GM10847 (cell line): ENCODE results near the gene SLCO3A1.

Experiments
- POLR2A ChIP-seq: IDR thresholded peaks from 2 replicates; pipeline ENCODE4 v1.6.1; 2011; ENCODE audit not compliant: insufficient read length; ENCODE audit errors: extremely low read depth

SLCO3A1 gene

DNA sequence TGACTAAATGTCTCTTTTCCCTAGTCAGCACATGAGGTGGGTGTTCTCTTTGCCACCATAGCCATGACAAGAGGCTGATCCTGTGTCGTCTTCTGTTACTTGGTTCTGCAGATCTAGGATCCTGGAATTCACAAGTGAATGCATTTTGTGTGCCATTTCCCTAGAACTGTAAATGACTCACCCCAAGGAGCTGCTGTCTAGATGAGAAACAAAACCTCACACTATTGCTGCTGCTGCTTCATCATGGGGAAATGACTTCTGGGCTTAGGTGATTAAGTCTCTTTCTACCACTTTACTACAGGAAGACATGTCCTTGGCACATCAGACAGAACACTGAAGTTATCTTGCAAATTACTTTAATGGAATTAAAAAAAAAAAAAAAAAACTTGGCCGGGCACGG is 54.9 kb downstream of the SLCO3A1 start:
- no peak for TF ChIP-seq POLR2A

DNA sequence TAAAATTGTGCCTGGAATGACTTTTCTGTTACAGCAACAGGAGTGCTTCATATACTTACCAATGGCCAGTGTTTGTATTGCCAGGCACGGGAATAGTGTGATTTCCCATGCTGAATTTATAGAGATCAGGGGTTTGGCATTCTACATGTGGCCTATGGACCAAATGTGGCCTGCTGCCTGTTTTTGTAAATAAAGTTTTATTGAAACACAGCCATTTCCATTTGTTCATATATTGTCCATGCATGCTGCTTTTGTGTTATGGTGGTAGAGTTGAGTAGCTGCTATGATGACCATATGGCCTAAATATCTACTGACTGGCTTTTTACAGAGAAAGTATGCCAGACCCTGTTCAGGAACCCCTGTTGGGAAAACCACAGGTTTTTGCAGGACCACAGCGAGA is 55.6 kb downstream of the SLCO3A1 start:
- no peak for TF ChIP-seq POLR2A

DNA sequence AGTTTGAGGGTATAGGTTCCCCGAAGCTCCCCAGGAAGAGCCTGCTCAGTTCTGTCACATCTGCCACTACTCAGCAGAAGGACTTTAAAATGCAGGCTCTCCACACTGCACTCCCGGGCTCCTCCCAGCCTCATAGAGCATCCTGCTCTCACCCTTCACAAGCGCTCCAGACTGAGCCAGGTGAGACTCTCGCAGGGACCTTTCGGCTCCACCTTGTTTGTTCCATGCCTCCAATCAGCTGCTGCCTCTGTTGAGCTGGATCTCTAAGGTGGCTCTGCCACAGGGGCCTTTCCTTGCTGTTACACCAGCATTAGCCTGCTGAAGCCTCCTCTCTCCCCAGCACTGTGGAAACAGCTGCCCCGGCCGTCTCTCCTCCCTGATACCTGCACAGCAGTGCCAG is 56.1 kb downstream of the SLCO3A1 start:
- TF ChIP-seq POLR2A = no peak

DNA sequence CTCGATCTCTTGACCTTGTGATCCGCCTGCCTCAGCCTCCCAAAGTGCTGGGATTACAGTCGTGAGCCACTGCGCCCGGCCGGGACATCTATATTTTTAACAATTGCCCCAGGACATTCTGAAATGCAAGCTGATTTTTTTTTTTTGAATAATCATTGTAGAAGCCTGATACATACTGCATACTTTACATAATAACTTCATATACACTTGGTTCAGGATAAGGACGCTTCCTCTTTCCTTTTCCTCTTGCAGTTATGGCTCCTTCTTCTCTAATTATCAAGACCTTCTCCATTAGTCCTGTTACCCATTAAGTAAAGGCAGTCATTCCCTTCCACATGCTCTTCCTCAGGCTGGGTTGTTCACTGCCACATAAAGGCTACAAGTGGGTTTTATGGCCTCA is 58.3 kb downstream of the SLCO3A1 start:
- no peak for TF ChIP-seq POLR2A

DNA sequence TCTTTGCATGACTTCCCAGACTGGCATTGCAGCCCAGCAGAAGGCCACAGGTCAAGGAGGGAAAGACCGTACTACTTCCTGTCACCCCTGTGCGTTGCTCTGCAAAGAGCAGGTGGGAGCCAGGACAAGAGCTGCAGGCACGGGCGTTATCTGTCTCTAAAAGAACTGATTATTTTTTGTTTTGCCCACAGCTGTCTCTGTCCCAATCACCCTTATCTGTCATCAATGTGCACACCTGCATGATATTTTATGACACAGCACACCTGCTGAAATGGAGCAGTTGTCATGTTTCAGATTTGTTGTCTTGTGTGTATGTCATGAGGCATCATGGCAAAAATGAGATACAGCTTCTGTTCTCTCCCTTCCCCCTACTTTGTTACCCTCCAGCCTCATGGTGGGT is 58.8 kb downstream of the SLCO3A1 start:
- no peak for TF ChIP-seq POLR2A

DNA sequence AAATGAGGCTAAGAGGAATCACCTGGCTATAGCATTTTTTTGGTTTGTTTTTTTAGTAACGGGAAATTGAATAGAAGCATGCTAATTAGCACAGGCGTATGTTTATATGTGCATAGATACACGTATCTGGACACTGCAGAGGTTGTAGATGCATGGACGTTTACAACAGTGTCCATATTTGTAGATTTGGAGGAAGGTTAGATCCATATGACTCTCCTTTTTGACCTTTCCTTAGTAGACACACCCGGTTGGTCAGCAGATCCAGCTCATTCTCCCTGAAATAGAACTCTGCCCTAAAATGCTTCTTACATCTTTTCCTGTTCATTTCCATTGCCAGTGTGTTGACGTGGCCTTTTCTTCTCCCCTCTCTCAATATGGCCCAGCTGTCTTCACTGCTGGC is 60.1 kb downstream of the SLCO3A1 start:
- TF ChIP-seq POLR2A = no peak

DNA sequence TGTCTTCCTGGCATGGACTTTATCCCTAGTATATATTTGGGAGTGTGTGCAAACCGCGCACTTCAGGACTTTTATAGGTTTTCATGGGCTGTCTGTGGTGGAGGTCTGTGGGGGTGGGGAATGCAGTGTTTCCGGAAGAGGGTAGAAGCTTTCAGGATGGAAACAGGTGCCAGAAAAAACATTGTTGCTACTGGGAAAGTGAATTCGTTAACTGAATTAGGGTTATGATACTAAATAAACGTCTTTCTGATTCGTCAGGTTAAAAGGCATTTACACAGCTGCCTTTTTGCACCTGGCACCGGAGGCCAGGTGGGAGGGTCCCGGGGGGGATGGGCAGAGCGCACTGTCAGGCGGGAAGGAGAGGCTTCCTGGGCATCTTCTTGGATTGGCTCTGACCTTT is 62.1 kb downstream of the SLCO3A1 start:
- TF ChIP-seq POLR2A = no peak

DNA sequence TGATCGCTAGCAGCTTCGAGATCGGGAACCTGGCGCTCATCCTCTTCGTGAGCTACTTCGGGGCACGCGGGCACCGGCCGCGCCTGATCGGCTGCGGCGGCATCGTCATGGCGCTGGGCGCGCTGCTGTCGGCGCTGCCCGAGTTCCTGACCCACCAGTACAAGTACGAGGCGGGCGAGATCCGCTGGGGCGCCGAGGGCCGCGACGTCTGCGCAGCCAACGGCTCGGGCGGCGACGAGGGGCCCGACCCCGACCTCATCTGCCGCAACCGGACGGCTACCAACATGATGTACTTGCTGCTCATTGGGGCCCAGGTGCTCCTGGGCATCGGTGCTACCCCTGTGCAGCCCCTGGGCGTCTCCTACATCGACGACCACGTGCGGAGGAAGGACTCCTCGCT is 62.5 kb downstream of the SLCO3A1 start:
- no peak for TF ChIP-seq POLR2A

DNA sequence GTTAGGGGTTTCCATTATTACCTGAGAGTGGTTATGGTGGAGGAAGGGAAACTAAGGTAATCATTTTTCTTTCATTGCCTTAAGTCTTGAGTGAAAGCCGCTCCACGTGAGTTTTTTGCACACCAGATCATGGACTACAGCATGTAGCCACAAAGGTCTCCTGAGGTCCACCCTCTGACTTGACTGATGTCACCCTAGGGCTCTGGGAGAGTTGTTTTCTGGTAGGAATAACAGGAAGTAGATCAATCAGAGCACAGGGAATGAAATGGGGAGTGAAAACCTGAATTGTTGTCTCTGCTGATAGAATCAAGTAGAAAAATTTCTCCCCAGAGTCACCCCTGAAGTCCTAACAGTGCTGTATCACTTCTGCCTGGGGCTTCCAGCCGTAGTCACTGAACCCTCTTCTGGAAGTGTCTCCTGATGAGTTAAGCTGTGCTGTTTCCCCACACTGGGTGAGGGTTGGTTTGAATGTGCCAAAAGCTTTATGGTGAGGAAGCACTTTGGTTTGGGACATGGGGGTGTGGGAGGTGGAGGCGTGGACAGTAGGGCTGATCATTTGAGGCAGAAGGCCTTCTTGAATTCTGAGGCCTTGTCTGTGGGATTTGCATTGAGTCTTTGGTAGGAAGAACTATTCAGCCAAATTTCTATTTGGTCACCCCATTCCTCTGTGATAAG is 64.3 kb downstream of the SLCO3A1 start:
- TF ChIP-seq POLR2A = no peak

DNA sequence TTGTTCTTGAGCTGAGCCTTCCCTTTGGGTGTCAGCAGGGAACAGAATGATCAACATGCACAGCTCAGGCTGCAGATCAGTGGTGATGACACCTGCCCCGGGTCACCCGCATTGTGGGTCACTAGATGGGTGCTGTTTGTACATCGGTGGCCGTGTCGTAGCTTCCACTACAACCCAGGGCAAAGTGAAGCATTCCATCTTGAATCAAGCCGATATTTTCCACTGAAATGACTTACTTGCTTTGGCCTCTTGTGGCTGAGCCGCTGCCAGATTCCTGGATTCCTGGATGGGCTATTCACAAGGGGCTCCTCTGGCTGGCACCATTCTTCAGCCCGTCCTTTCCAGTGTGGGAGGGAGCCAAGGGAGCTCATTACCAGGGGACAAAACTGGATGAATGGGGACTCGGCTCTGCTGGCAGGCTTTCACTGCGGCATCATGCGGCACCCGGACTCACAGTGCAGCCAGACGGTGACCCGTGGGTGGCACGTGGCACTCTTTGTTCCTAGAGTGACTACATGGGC is 65.6 kb downstream of the SLCO3A1 start:
- no peak for TF ChIP-seq POLR2A

DNA sequence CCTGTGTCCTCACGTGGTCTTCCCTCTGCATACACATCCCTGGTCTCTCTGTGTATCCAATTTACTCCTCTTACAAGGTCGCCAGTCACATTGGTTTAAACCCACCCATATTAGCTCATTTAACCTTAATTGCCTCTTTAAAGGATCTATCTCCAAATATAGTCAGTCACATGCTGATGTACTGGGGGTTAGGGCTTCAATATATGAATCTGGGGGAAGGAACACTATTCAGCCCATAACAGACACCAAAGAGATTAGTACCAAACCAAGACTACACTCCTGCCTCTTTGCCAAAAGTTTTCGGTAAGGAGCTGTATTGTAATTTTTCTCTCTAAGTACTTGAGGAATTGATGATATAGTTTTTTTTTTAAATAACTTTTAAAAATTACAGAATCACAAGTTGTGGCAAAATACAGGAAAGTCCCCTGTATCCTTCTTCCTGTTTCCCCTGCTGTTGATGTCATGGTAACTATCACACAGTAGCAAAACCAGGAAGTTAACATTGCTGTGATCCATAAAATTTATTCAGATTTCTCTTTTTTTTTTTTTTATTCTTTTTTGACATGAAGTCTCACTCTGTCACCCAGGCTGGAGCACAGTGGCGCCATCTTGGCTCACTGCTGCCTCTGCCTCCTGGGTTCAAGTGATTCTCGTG is 67.8 kb downstream of the SLCO3A1 start:
- no peak for TF ChIP-seq POLR2A

DNA sequence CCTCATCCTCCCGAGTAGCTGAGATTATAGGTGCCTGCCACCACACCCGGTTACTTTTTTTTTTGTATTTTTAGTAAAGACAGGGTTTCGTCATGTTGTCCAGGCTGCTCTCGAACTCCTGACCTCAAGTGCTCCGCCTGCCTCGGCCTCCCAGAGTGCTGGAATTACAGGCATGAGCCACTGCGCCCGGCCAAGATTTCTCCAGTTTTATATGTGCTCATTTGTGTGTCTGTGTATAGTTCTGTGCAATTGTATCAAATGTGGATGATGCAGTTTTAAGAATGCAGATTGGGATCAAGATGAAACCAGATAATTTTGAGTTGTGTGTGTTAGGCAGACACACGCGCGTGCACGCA is 68.3 kb downstream of the SLCO3A1 start:
- TF ChIP-seq POLR2A = no peak

DNA sequence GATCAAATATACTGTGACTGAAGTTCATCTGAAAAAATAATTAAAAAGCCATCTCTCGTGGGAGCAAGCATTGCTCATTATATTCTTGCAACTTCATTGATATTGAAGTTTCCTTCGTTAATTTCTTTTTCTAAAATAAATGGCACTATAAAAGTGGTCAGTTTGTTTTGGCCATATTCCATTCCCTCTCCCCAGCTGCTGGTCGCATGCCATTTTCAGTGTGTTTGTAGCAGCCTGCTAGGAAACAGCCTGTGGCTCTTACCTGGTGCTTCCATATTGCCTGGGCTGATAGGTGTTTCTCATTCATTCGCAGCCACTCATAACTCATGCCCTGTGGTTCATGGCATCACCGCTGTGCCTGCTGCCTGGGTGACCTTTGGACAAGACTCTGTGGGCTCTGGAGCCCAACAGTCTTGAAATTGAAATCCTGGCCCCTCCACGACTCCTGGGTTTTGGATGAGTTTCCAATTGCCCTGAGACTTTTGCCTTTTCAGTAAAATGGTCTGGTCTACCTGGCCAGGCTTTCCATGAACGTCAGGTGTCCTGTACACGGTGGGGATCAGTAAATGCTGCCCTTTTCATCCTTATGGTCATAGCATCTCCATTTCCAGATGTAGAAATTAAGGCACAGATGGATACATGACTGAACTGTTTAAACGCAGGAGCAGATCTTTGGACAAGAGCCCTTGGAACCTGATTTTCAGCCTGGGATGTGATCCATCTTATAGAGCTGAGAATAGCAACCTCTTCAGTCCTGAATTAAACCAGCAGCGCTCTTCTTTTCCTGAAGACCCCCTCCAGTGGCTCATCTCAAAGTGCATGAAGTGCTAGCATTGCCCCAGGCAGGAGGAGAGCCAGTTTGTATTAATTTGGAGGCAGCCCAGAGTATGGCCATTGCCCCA is 69.4 kb downstream of the SLCO3A1 start:
- no peak for TF ChIP-seq POLR2A

DNA sequence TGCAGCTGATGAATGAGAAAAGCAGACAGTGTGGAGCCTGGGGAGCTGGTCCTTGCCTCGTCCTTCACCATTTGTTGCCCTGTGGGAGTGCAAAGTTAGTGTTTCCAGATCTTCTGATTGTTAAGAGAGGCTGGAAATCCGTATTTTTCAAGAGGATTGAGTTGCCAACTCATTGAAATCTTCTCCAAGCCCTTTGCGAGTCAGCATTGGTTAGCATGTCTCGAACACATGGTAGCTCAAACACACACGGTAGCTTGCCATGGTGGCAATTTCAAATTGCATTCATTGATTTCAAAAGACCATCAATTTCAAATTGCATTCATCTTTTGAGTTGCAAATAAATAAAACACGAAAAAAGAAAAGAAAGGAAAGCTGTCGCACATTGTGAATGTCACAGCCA is 70.7 kb downstream of the SLCO3A1 start:
- no peak for TF ChIP-seq POLR2A

DNA sequence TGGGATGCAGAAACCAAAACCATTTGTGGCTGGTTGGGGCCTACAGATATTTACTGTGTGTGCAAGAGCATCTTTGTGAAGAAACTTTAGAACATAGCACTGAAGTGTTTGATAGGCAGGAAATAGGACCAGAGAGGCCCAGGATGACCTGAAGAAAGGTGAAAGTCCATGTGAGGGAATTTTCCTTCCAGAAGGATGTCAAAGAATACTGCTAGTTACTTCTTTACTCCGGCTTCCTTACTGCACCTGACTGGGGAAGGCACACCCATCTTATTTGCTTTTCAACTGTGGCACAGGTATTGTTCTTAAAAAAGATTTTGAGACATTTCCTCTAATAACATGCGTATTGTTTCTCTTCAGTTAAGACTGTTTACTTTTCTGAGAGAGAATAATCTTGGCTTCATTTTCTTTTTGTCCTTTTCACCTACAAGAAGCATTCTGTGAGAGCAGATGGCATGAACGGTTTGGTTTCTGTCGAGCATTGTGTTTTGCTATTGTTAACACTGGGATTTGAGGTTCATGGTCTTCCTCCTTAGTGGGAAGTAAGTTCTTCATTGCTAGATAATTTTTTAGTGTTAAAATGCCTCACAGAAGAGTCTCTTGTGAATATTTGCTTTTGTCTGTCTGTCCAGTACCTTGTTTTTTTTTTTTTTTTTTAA is 71.5 kb downstream of the SLCO3A1 start:
- TF ChIP-seq POLR2A = no peak

DNA sequence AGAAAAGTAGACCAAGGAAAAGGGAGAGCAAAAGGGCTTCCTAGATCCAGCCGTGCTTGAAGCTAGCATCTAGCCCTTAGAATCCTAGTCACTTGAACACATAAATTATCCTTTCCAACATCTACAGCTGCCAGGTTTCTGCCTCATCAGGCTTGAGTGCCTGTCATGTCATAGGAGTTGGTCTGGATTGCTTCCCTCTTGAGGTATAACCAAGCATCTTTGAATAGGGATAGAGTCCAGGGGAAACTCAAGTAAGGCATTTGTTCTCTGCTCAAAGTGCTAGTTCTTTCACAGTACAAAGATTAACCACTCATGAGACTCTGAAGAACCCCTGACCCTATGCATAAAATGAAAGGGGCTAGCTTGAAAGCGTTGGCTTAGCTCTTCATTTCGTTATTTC is 72.3 kb downstream of the SLCO3A1 start:
- TF ChIP-seq POLR2A = no peak

DNA sequence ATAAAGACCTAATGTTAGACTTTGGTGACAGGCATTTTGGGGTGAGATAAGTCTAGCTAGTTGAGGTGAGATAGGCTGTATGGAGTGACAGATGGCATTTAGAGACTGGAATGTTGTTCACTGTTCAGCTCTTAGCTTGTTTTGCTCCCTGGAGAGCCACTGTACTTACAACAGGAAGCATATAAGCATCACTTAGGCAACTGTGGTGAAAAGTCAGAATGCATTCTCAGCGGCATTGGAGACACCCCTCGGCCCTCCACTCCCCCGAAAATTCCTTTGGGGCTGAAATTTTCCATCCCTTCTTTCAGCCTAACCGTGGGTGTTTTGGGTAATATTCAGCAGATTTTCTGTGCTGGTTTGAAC is 73.4 kb downstream of the SLCO3A1 start:
- TF ChIP-seq POLR2A = no peak
